Activated naive CD8-positive, alpha-beta T cell treated with anti-CD3 and anti-CD28 coated beads, Interleukin-2, amount 50 U/mL, for 24 hours (primary cell): Measurements from ENCODE around the gene DCHS2.
A peak's percentile ranks its signal among the peaks of the same experiment; 100 is the strongest.

ENCODE experiments used
- ATAC-seq: fragments of 150-1000 bp; cut with Tn5 transposase; one replicate; pipeline ENCODE4 v1.10.0; 2021
- DNase-seq: peaks from one replicate; pipeline ENCODE4 v3.0.0; 2021
- H3K27ac Mint-ChIP-seq: one replicate; pipeline ENCODE4 v1.8.0; 2021; ENCODE audit warnings: mild to moderate bottlenecking, mixed read lengths
- H3K27me3 Mint-ChIP-seq: one replicate; pipeline ENCODE4 v1.8.0; 2021; ENCODE audit warnings: mixed read lengths
- H3K36me3 Mint-ChIP-seq: one replicate; pipeline ENCODE4 v1.8.0; 2021; ENCODE audit warnings: low read depth, mixed read lengths
- H3K4me1 Mint-ChIP-seq: one replicate; pipeline ENCODE4 v1.8.0; 2021; ENCODE audit warnings: mixed read lengths
- H3K4me3 Mint-ChIP-seq: one replicate; pipeline ENCODE4 v1.8.0; 2021; ENCODE audit warnings: mild to moderate bottlenecking, moderate library complexity, mixed read lengths
- H3K9me3 Mint-ChIP-seq: one replicate; pipeline ENCODE4 v1.8.0; 2021; ENCODE audit warnings: mixed read lengths

DCHS2 gene

GRCh38 chr4:154491341-154492271 lies at the start of gene DCHS2:
Gene DCHS2 (minus strand): TSS chr4:154491799. CDS start chr4:154491355, 444 bp downstream.
- ATAC-seq: peak; percentile 37
- Mint-ChIP-seq H3K36me3 (no peaks in the 10 kb centered on the region), H3K27me3 (peaks cover 73% of the 10 kb centered on the region), H3K27ac (no peak within 1 kb of the TSS), H3K9me3 (no peaks in the 10 kb centered on the region), H3K4me3 (peak within 1 kb of the TSS; percentile 71), H3K4me1 (peaks cover 12% of the 10 kb centered on the region)
- peak; percentile 26 for DNase-seq

GRCh38 chr4:154534296-154534695 lies 42.7 kb upstream of the DCHS2 start:
- no peak for ATAC-seq
- Mint-ChIP-seq H3K4me1 (peaks cover 2% of the 10 kb centered on the region), H3K9me3 (no peaks in the 10 kb centered on the region), H3K36me3 (peaks cover 20% of the 10 kb centered on the region), H3K27ac (no peak overlapping the region), H3K27me3 (no peaks in the 10 kb centered on the region), H3K4me3 (no peak overlapping the region)
- no peak for DNase-seq

DNA sequence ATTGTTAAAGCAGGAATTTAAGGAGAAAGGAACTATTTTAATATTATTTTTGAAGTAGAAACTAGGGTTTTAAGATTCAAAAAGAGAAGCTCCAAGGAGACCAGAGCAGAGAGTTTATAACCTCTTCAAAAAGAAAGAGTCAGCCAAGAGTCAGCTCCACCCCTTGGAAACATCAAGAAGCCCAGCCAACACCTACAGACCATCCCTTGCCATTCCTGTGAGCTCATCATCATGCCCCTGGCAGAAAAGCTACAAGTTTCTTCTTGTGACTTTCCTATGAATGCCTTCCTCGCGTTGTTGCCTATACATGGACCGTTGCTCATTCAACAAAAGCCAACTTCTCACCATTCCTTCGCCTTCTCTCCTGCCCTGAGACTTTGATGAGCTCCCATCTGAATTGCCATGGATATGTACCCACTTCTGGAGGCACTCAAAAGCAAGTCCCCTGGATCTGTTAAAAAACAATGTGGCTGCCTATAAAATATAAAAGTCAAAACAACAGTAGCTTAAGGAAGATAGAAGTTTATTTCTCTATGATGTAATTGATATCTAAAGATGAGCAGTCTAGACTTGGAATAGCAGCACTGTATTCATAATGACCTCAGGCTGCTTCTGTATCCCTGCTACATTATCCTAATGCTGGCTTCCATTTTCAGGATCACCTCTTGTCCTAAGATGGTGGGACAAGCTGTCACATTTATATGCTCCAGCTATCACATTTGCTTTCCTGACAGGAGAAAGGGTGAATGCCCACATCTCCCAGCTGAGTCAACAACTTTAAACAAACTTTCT lies 38.3 kb upstream of the DCHS2 start:
- H3K9me3 Mint-ChIP-seq: no peaks in the 10 kb centered on the region
- peaks cover 8% of the 10 kb centered on the region for H3K27me3 Mint-ChIP-seq
- H3K27ac Mint-ChIP-seq: no peak overlapping the region
- H3K36me3 Mint-ChIP-seq: no peaks in the 10 kb centered on the region
- no peaks in the 10 kb centered on the region for H3K4me1 Mint-ChIP-seq
- H3K4me3 Mint-ChIP-seq: no peak overlapping the region
- DNase-seq (no peak), ATAC-seq (no peak)

- Mint-ChIP-seq H3K9me3 (no peaks in the 10 kb centered on the region), H3K4me1 (no peaks in the 10 kb centered on the region), H3K4me3 (no peak overlapping the region), H3K36me3 (no peaks in the 10 kb centered on the region), H3K27me3 (peaks cover 18% of the 10 kb centered on the region), H3K27ac (no peak overlapping the region)
- no peak for DNase-seq
- ATAC-seq: no peak
Measured at GRCh38 chr4:154528869-154529268, 37.3 kb upstream of the DCHS2 start.

DNA sequence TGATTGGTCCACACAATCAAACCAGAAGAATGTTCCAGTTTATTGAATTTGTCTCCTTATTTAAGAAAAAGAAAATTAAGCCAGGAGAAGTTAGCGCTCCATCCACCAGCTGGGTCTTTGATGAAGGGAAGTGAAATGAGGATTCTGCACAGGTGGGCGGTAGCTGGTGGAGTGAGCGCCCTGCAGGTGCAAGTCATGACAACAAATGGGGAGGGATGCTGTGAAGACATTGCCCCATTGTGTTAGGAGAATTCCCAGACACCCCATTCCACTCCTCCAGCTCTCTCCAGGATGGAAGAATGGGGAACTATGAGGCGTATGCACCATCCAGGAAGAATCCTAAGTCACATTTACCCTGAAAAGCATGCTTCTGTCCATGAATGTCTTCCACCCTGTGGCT lies 35.7 kb upstream of the DCHS2 start:
- no peak overlapping the region for H3K27ac Mint-ChIP-seq
- no peaks in the 10 kb centered on the region for H3K36me3 Mint-ChIP-seq
- peaks cover 27% of the 10 kb centered on the region for H3K27me3 Mint-ChIP-seq
- ATAC-seq: no peak
- no peak overlapping the region for H3K4me3 Mint-ChIP-seq
- DNase-seq: no peak
- H3K4me1 Mint-ChIP-seq: no peaks in the 10 kb centered on the region
- H3K9me3 Mint-ChIP-seq: no peaks in the 10 kb centered on the region

DNA sequence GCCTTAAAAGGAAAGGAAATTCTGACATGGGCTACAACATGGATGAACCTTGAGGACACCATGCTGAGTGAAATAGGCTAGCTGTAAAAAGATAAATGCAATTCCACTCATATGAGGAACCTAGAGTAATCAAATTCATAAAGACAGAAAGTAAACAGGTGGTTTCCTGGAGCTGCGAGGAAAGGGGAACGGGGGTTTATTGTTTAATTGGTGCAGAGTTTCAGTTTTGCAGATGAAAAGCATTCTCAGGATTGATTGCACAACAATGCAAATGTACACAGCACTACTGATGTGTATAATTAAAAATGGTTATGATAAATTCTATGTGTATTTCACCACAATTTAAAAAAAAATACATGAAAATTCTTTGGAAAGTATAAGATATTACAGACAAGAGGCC lies 34.6 kb upstream of the DCHS2 start:
- no peaks in the 10 kb centered on the region for H3K4me1 Mint-ChIP-seq
- no peaks in the 10 kb centered on the region for H3K9me3 Mint-ChIP-seq
- no peak overlapping the region for H3K4me3 Mint-ChIP-seq
- no peak overlapping the region for H3K27ac Mint-ChIP-seq
- H3K36me3 Mint-ChIP-seq: no peaks in the 10 kb centered on the region
- DNase-seq (no peak), ATAC-seq (no peak)
- peaks cover 27% of the 10 kb centered on the region for H3K27me3 Mint-ChIP-seq

GRCh38 chr4:154521607-154522006 lies 30.0 kb upstream of the DCHS2 start:
- Mint-ChIP-seq H3K4me3 (no peak overlapping the region), H3K36me3 (no peaks in the 10 kb centered on the region), H3K27me3 (peaks cover 43% of the 10 kb centered on the region), H3K27ac (no peak overlapping the region), H3K4me1 (no peaks in the 10 kb centered on the region), H3K9me3 (no peaks in the 10 kb centered on the region)
- DNase-seq (no peak), ATAC-seq (no peak)

DNA sequence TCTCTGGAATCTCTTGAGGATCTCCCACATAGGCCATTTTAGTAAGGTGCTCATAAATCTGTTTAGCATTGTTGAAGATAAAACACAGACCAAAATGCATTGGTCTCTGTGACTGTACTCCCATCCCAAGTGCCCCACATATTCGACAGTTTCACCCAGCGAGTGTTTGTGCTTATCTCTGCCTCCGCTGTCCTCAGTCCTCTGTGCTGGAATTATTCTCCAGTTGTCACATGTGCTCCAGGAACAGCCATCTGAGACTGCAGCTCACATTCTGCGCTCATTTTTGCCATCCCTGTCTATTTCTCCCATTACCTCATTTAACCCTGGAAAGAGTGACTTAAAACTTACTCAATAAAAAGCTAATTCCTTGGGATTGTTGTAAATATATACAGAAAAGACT lies 27.6 kb upstream of the DCHS2 start:
- Mint-ChIP-seq H3K27ac (no peak overlapping the region), H3K9me3 (no peaks in the 10 kb centered on the region), H3K4me1 (no peaks in the 10 kb centered on the region), H3K4me3 (no peak overlapping the region), H3K36me3 (no peaks in the 10 kb centered on the region), H3K27me3 (peaks cover 30% of the 10 kb centered on the region)
- no peak for ATAC-seq
- DNase-seq: no peak

DNA sequence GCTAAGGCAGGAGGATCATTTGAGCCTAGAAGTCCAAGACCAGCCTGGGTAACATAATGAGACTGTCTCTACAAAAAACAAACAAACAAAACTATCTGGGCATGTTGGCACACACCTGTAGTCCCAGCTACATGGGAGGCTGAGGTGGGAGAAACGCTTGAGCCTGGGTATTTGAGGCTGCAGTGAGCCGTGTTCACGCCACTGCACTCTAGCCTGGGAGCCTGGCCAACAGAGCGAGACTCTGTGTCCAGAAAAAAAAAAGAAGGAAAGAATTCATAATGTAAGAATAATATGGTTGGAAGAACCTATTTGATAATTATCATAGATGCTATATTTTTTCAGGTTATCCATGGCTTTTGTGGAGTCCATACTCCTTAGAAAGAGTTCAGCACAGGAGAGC lies 26.0 kb upstream of the DCHS2 start:
- no peaks in the 10 kb centered on the region for H3K36me3 Mint-ChIP-seq
- no peaks in the 10 kb centered on the region for H3K9me3 Mint-ChIP-seq
- H3K27me3 Mint-ChIP-seq: peaks cover 28% of the 10 kb centered on the region
- DNase-seq (no peak), ATAC-seq (no peak)
- H3K27ac Mint-ChIP-seq: no peak overlapping the region
- no peaks in the 10 kb centered on the region for H3K4me1 Mint-ChIP-seq
- H3K4me3 Mint-ChIP-seq: no peak overlapping the region

DNA sequence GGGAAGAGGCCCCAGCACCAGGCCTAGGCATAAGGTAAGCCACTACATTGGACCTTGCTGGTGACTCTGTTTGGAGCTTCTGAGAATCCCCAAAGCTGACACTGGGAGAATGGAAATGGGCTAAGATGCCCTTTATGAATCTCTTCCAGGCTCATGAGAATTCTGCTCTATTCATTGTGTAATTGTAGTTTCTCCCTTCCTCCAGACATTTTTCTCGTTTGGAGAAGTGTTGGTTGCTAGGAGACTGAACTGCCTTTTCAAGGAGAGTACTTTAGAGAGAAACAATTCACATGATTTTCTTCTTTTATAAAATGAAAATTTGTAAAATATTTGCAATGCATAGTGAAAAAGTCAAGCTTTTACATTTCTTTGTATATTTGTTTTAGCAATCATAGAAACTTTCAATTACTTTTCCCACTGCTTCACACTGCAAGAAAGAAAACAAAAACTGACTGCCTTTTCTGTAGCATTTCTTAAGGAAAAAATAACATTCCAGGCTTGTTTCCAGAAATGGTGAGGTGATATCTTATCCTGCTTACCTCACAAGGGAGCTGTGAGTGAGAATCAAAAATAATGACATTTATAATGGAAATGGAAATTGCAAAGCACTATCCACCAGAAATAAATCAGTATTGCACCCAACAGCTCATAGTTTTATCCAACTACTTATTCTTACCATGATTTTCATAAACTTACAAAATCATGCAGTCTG lies 24.9 kb upstream of the DCHS2 start:
- H3K9me3 Mint-ChIP-seq: no peaks in the 10 kb centered on the region
- peaks cover 32% of the 10 kb centered on the region for H3K27me3 Mint-ChIP-seq
- H3K36me3 Mint-ChIP-seq: no peaks in the 10 kb centered on the region
- no peak for ATAC-seq
- DNase-seq: no peak
- H3K27ac Mint-ChIP-seq: no peak overlapping the region
- H3K4me1 Mint-ChIP-seq: no peaks in the 10 kb centered on the region
- no peak overlapping the region for H3K4me3 Mint-ChIP-seq

DNA sequence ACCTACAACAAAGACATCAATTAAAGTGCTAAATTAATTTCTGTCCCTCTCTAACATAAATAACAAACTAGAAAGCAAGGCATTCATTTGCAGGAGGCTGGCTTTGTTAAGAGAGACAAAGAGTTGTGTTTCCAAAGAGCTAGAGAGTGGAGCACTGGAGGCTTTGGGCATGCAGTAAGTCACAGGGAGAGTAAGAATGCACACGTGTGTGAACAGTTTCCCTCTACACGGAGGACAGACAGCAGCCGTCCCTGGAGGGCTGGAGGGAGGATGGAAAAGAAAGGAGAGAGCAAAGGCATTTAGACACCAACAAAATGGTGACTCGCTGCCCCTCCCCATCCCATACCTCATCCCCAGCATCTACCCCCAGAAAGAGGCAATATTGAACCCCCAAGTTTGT lies 20.4 kb upstream of the DCHS2 start:
- no peaks in the 10 kb centered on the region for H3K4me1 Mint-ChIP-seq
- no peak overlapping the region for H3K27ac Mint-ChIP-seq
- H3K4me3 Mint-ChIP-seq: no peak overlapping the region
- ATAC-seq: no peak
- DNase-seq: no peak
- H3K27me3 Mint-ChIP-seq: peaks cover 28% of the 10 kb centered on the region
- no peaks in the 10 kb centered on the region for H3K36me3 Mint-ChIP-seq
- H3K9me3 Mint-ChIP-seq: no peaks in the 10 kb centered on the region

DNA sequence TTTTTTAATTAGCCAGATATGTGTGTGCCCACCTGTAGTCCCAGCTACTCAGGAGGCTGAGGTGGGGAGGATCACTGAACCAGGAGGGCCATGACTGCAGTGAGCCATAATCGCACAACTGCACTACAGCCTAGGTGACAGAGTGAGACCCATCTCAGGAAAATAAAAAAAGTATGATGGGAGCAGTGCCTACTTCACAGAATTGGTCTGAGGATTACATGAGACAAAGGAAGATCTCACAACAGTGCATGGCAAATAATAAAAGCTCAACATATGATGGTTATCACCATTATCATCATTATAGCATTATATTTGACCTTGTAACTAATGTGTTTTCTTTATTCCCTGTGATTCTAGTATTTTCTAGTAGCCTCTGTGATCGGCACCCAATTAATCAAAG lies 19.9 kb upstream of the DCHS2 start:
- no peaks in the 10 kb centered on the region for H3K36me3 Mint-ChIP-seq
- no peak overlapping the region for H3K4me3 Mint-ChIP-seq
- no peaks in the 10 kb centered on the region for H3K9me3 Mint-ChIP-seq
- H3K4me1 Mint-ChIP-seq: no peaks in the 10 kb centered on the region
- no peak overlapping the region for H3K27ac Mint-ChIP-seq
- peaks cover 28% of the 10 kb centered on the region for H3K27me3 Mint-ChIP-seq
- ATAC-seq (no peak), DNase-seq (no peak)

GRCh38 chr4:154507156-154507555 lies 15.6 kb upstream of the DCHS2 start:
- Mint-ChIP-seq H3K36me3 (no peaks in the 10 kb centered on the region), H3K27ac (no peak overlapping the region), H3K9me3 (no peaks in the 10 kb centered on the region), H3K4me3 (no peak overlapping the region), H3K4me1 (no peaks in the 10 kb centered on the region), H3K27me3 (peaks cover 43% of the 10 kb centered on the region)
- DNase-seq (no peak), ATAC-seq (no peak)

DNA sequence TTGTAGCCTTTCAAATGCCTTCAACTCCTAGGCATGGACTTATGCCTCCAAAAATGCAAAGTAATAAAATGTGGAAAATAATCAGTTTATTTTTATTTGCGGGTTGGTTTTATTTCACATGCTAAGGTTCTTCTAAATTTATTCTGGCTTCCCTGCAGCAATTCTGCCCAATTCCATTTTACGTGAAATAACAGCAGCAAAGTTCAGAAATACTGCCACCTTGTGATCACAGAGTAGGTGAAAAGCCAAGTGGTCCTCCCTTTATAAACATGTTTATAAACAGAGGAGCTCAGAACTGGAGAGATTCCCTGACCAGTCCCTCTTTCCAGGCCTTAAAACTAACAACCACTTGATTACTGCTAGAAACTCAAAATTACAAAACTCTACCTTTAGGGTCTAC lies 14.7 kb upstream of the DCHS2 start:
- ATAC-seq: no peak
- Mint-ChIP-seq H3K36me3 (no peaks in the 10 kb centered on the region), H3K4me1 (no peaks in the 10 kb centered on the region), H3K4me3 (no peak overlapping the region), H3K27ac (no peak overlapping the region), H3K27me3 (peaks cover 42% of the 10 kb centered on the region), H3K9me3 (no peaks in the 10 kb centered on the region)
- DNase-seq: no peak
